HL-60 (cell line): ENCODE measurements around the gene TMPRSS4.

Experiments used
- GABPA ChIP-seq: IDR thresholded peaks from 2 replicates; pipeline ENCODE4 v1.6.1; 2012; ENCODE audit warnings: low read depth
- POLR2AphosphoS5 ChIP-seq: IDR thresholded peaks from 2 replicates; pipeline ENCODE4 v1.6.1; 2012; ENCODE audit warnings: low read depth
- SPI1 ChIP-seq: IDR thresholded peaks from 2 replicates; pipeline ENCODE4 v1.6.1; 2012; ENCODE audit warnings: low read depth, mild to moderate bottlenecking, borderline replicate concordance
- TF ChIP-seq, protein P1 (sequence below): IDR thresholded peaks from one replicate; pipeline ENCODE4 v1.5.1; 2011; ENCODE audit warnings: low read length, control low read depth, inconsistent platforms; ENCODE audit not compliant: insufficient read depth
- TF ChIP-seq, protein P2 (sequence below): IDR thresholded peaks from 2 replicates; pipeline ENCODE4 v1.6.1; 2012; ENCODE audit warnings: low read depth; ENCODE audit not compliant: insufficient replicate concordance

DNA sequence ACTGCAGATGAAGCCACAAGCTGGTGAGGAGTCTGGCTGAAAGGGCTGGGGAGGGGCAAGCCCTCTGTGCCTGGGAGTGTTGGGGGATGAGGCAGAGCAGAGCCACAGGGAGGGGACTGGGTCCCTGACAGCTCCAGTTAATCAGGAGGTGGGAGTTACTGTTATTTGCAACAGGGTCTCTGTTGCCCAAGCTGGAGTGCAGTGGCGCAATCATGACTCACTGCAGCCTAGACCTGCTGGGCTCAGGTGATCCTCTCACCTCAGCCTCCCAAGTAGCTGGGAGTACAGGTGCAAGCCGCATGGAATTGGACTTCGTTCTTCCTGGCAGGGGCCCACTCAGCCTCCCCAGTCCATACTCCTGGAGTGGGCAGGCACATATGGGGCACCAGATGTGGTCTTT lies 91.9 kb downstream of the TMPRSS4 start:
- TF ChIP-seq, protein P1, sequence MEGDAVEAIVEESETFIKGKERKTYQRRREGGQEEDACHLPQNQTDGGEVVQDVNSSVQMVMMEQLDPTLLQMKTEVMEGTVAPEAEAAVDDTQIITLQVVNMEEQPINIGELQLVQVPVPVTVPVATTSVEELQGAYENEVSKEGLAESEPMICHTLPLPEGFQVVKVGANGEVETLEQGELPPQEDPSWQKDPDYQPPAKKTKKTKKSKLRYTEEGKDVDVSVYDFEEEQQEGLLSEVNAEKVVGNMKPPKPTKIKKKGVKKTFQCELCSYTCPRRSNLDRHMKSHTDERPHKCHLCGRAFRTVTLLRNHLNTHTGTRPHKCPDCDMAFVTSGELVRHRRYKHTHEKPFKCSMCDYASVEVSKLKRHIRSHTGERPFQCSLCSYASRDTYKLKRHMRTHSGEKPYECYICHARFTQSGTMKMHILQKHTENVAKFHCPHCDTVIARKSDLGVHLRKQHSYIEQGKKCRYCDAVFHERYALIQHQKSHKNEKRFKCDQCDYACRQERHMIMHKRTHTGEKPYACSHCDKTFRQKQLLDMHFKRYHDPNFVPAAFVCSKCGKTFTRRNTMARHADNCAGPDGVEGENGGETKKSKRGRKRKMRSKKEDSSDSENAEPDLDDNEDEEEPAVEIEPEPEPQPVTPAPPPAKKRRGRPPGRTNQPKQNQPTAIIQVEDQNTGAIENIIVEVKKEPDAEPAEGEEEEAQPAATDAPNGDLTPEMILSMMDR, result no peak
- TF ChIP-seq GABPA, result no peak
- TF ChIP-seq POLR2AphosphoS5, result no peak
- TF ChIP-seq, protein P2, sequence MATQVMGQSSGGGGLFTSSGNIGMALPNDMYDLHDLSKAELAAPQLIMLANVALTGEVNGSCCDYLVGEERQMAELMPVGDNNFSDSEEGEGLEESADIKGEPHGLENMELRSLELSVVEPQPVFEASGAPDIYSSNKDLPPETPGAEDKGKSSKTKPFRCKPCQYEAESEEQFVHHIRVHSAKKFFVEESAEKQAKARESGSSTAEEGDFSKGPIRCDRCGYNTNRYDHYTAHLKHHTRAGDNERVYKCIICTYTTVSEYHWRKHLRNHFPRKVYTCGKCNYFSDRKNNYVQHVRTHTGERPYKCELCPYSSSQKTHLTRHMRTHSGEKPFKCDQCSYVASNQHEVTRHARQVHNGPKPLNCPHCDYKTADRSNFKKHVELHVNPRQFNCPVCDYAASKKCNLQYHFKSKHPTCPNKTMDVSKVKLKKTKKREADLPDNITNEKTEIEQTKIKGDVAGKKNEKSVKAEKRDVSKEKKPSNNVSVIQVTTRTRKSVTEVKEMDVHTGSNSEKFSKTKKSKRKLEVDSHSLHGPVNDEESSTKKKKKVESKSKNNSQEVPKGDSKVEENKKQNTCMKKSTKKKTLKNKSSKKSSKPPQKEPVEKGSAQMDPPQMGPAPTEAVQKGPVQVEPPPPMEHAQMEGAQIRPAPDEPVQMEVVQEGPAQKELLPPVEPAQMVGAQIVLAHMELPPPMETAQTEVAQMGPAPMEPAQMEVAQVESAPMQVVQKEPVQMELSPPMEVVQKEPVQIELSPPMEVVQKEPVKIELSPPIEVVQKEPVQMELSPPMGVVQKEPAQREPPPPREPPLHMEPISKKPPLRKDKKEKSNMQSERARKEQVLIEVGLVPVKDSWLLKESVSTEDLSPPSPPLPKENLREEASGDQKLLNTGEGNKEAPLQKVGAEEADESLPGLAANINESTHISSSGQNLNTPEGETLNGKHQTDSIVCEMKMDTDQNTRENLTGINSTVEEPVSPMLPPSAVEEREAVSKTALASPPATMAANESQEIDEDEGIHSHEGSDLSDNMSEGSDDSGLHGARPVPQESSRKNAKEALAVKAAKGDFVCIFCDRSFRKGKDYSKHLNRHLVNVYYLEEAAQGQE, result no peak
- TF ChIP-seq SPI1, result no peak
